ENCODE results near the gene LTBP2.

LTBP2 gene

DNA sequence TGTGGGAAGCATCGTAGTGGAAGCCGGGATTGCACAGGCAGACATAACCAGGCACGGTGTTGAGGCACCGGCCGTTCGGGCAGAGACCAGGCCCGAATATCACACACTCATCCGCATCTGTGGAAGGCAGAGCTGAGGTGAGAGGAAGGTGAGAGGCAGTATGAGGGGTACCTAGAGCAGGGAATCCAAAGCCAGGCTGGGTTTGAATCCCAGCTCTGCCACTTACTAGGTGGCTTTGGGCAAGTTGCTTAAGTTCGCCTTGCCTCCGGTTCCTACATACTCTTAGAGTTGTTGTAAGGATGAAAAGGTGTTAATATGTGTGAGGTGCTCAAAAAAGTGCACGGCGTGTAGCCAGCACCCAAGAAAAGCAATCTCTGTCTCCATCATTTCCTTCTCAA is 108.1 kb downstream of the LTBP2 start:
- DNase-seq, result no peak

DNA sequence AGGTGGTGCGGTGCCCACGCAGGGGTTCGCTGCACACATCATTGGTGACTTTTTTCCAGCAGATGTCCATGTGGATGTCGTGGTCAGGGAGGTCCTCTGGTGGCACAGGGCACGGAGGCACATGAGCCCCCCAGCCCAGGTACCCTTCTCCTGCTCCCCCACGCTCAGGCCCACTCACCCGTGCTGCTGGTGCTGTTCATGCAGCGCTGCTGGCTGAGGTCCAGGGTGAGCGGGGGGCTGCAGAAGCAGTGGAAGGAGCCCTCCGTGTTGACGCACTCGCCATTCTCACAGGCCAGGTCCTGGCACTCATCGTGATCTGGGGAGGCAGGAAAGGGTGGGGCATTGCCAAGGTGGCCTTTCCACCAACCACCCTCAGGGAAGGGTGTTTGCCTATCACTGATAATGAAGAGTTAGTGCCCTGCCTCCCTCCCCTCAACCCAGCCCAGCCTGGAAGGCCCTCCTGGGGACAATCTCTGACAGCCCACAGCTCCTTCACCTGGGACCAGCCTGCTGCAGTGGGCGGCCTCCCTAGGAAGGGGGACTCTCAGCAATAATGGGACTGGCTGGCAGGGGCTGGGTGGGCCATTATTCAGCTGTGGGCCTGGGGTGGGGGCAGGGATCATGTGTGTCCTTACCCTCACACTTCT is 108.6 kb downstream of the LTBP2 start:
- DNase-seq, result no peak

DNA sequence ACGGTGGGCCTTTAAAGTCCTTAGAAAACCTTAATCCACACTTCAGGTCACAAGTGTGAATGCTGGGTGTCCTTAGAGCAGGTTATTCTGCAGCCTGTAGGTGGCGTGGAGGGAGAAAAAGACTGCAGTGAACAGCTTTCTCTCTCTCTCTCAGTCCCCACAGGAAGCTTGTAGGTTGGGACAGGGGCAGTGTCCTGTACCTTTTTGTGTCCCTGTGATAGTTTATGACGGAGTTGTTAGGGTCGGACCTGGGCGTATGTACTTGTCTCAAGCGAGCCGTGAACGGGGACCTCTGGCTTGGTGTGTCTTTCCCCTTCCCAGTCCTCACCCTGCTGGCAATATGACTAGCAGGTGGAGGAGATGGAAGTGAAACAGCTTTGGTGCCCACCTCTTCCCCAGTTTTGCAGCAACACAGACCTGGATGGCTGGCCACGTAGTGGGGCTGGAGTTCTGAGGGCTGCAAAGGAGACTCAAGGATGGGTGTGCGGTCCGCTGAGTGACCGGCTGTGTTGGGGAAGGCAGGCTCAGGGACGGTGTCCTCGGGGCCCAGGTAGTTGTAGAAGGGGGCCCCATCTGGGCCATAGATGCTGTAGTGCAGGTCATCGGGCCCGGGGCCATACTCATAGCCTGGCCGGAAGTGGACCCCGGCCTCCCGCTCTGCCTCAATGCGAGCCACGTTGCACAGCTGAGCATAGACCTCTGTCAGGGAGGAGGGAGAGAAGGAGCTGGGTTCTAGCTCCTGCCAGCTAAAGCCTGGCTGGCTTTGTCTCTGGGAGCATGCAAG is 109.6 kb downstream of the LTBP2 start:
- no peak for DNase-seq

DNA sequence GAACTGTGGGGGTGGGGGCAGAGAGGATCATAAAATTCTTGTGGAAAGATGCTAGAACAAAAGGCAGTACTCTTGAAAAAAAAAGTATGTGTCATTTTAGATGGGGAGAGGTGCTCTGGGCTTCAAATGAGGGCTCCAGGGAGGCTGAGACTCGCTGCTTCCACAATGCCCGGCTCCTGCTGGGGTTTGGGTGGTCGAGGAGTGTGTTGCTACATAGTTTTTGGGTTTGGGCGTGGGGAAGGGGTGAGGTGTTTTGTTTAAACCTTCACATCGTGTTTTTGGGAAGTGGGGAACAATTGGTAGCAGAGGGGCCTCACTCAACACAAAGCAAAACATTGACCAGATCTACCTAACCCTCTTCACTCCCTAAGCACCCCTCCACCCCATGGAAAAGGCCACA is 110.3 kb downstream of the LTBP2 start:
- no peak for DNase-seq

DNA sequence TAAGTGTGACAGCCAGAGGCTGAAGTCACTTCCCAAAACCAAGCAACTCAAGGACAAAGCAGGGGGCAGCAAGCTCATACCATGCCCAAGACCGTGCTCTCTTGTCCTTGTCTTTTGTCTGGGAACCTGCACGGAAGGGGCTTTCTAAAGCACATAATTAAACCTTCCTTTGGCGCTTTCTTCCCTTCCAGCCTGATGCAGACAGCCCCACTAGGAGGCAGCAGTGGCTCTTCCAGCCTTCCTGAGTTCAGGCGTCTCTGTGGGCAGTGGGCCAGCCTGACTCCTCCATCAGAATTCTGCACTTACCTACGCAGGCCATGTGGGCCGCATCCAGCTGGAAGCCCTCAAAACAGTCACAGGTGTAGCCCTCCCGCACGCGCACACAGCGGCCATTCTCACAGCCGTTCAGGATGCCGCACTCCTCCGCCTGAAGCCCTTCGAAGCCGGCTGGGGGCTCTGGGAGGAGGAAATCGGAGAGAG is 110.9 kb downstream of the LTBP2 start:
- DNase-seq, result peak; percentile 21

DNA sequence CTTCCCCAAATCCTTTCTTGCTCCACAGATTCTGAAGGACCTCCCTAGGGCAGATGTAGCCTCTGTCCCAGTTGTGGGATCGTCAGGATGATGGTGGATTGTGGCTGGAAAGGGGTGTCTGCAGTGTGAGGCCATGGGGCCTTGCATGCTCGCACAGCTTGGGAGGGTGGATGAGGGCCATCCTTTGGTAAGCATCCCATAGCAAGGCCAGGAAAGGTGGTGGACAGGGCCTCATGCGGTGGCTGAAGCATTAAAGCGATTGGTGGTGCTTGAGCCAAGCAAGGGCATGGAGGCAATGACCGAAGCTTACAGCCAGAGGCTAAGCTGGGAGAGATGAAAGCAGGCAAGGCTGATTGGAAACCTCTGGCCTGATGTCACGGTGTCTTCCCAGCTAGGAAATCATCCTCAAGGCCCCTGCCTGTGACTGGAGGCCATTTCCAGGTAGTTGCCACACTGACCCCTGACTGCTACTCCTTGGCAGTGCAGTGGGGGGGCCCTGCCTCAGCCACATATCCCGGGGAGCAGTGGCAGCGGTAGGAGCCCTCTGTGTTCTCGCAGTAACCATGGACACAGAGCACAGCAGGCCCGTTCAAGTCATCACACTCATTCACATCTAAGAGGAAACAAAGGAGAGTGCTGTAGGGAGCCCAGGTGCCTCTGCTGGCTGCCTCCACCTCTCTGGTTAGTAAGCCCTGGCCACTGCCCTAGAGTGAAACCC is 111.5 kb downstream of the LTBP2 start:
- no peak for DNase-seq

DNA sequence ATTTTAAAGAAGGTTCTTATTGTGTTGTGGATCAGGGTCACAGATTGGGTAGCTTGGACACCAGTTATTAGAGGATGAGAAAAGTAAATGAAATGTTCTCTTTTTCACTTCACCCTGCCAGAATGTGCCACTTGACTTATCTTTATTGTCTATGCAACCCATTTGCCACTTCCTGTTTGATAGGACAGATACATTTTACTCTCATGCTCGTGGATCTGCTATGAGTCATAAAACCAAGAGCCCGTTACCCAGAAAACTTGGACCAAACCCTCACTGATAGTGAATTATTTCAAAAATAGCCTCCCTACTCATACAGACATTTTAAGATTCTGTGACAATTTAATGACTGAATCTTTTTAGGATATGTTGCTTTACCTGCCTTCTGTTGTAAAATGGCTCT is 116.7 kb downstream of the LTBP2 start:
- no peak for DNase-seq

DNA sequence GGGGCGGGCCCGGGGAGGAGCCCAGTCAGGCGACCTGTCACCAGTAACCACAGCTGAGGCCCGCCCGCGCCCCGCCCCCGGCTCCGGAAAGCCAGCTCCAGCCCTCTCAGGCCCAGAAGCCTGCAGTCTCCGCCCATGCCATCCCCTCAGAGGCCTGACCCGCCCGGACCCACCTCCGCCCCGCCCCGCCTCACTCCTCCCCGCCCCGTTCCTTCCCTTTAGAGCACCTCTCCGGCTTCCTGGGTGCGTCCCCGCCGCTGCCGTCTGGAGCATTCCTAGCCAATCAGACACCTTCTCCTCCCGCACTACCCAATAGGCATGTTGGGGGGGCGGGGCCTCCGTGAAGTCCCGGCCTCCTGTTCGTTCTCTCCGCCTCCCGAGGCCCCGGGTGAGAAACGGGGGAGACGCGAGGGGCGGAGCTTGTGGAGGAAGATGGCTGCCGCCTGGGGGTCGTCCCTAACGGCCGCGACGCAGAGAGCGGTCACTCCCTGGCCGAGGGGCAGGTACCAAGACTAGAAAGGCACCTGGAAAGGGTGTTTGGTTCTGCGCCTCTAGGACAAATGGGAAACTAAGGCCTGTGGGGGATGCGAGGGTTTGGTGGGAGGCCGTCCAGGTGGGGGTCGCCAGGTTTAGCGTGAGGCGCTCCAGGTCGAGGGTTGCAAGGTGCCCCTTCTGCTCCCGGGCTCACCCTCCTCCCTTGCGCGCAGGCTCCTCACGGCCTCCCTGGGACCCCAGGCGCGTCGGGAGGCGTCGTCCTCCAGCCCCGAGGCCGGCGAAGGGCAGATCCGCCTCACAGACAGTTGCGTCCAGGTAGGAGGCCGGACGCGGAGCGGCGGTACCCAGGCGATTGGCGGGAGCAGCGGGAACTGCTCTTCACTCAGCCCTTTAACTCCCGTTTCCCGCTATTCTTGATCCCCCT is 118.4 kb downstream of the LTBP2 start, which contains the start of gene ISCA2:
TSS of gene ISCA2 (plus strand) at position 423 of the 919 bp plus-strand sequence. CDS start at position 433, 10 bp downstream.
- peak; percentile 99 for DNase-seq

DNA sequence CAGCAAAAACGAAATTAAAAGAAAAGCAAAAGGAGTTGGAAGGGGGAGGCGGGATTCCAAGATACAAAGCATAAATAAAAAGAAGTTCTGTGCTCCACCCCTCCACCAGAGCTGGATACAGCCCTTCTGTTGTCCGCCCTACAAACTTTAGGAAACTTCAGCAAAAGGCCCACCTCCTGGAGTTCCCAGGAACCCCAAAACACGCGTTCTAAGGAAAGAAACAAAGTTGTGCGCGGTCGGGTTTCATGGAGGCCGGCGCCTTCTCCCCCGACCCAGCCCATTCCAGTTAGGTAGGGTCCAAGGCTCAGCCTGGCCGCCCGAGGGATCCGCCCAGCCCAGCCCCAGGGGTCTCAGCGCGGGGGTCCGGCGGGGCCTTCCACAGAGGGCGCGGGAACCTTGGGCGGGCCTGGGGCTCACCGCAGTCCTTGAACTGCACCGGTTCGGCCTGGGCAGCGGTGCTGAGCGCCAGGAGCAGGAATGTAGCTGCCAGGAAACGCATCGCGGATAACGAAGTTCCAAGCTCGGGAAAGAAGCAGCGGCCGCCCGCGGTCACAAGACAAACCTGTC is 119.2 kb downstream of the LTBP2 start, which contains the start of gene NPC2:
TSS of gene NPC2 (minus strand) at position 530 of the 567 bp plus-strand sequence. CDS start at position 499, 31 bp downstream.
- DNase-seq, result no peak

DNA sequence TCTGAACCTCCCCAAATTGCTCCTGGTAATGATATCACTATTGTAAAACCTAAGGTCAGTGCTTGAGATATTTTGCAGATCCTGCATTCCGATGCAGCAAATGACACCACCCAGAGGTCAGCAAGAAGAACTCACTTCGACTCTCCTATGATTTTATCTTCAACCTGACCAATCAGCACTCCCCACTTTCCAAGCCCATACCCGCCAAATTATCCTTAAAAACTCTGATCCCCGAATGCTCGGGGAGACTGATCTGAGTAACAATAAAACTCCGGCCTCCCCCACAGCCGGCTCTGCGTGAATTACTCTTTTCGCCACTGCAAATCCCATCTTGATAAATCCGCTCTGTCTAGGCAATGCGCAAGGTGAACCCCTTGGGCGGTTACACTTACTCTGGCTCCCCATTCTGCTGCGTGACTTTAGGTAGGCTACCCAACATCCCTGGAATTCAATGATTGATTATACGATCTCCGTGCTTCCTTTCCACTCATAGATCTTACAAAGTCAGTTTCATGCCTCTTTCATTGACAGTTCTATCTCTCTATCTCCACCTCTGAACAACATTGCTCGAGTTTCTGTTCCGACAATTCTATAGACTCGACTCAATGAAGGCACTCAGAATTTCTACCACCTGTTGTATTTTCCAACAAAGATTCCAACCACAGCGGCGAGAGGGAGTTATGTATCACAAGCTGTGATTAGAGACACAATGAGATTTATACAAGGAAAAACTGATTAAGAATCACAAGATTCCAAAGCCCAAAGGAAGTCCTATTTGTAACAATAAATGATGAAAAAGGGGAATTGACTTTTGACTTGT is 119.9 kb downstream of the LTBP2 start:
- no peak for DNase-seq

DNA sequence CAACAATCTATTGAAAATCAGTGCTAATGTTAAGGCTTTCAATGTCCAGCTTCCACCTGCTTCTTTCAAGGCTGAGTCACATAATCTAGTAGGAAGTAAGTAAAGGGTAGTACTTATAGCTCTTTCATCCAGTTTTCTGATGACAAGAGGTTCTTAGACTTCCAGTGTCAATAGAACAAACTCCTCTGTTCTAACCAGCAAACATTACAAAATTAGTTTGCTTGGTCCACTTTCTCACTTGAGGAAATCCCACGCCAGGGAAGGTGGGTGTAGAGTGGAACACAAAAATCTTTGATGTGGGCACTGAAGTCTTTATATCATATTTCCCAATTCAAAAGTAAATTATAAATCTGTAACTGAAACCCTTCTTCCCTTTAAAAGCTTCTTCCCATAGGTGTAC is 121.6 kb downstream of the LTBP2 start:
- DNase-seq, result no peak

DNA sequence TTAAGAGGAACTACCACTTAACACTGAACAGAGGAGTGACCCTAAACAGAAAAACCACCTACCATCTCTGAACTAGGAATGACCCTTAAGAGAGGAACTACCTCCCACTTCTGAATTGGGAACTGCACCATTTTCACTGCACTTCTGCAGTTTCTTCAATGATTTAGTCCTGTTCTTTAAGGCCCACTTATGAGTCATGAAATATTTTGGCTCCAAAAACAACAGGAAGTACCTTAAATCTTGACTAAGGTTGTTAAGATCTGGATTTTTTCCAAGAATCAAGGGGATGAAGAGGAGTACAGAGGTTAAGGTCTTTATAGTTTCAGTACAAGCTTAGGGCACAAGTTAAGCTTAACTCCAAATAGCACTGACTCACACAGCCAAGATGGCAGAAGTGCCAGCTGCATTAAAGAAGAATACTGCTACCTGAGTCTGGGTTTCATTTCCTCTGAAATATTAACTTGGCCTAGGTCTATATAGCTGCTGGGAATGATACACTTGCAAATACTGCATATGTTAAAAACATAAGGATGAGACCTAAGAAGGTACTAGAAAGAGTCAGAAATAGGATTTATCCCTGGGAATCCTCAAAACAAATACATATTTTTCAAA is 123.1 kb downstream of the LTBP2 start:
- DNase-seq, result no peak

DNA sequence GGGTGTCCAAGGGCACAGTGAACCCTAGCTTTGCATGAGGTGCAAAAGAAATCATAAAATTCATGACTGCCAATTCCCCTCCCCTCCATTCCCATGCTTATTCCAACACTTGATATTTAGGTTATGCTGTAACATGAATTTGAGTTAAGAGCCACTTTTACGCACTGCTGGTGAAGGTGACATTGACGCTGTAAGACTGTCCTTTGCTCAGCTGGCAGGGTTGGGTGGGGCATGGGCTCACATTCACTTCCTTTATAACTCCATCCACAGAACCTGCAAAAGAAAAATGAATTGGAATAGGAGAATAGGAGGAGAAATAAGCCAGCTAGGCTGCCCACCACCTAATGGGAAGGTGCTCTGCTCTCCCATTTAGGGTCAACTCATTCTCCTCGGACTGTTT is 125.9 kb downstream of the LTBP2 start:
- DNase-seq, result no peak

DNA sequence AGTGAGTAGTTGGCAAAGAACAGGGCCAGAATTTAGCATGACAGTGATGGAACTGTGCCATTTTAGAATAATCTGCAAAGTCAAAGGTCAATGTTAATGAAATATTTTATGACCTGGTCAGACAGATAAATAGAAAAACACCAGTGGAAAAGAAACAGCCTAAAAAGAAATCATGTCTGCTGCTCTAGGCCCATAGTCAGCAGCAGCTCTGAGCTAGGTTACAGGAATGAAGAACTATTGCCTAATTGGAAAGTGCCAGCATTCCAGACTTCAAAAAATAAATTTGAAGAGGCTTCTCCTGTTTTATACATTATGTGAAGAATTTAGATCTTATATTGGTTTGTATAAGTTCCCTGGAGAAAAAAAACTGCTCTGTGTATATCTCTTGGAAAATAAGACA is 128.7 kb downstream of the LTBP2 start:
- DNase-seq, result no peak

DNA sequence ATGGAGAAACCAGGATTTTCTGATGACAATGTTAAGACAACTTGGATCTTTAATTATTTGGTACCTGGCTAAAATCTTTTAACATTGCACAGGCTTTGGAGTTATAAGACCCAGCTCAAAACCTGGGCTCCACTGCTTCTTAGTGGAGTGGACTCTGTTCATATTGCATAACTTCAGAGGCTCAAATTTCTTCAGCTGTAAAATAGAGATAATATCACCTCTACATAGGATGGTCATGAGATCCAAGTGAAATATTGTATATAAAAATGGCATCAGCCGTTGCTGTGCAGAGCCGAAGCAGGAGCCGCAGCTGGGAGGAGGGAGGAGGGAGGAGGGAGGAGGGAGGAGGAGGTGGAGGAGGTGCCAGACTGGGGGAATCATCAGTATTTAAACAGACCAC is 129.5 kb downstream of the LTBP2 start:
- DNase-seq, result no peak

DNA sequence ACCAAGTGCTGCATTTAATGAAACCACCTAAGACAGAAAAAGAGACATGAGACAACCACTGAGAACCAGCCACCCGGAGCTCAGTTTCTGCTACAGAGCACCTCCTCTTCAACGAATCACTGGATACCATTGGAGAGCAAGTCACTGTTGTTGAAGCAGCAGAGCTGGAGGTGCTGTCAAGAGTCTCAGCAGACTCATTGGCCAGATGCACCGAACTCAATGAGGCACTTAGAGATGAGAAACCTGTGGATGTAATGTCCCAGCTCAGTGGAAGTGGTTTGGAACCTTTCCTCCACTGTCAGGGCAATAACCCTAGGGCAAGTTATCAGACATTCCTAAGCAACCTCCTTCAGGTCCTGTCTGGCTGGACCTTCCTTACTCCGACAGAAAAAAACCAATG is 132.0 kb downstream of the LTBP2 start:
- DNase-seq, result no peak

DNA sequence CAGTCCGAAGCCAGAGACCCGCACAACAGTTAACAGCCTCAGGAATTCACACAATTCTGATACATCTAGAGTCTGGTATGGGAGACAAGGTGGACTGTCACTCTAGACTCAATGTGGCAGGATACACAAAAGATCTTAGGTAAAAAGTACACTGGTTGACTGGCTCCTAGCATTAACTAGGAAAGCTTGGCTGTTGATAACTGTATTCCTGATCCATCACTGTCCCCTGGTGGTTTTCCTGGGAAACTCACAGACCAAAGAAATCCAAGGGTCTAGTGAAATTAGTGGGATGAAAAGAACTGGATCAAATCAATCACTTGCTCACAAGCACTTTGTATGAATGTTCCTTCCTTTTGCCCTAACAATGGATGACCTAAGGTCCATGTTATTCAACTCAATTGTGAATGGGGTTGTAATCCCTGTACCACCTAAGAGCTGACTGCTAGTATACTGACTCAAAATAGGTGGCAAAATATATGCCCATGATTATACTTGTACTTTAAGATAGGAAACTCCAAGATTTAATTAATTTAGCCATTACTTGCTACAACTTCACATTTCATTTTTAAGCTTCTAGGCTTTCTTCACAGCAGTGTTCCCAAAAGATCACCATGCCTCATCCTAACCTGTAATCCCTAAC is 132.9 kb downstream of the LTBP2 start:
- DNase-seq, result no peak

DNA sequence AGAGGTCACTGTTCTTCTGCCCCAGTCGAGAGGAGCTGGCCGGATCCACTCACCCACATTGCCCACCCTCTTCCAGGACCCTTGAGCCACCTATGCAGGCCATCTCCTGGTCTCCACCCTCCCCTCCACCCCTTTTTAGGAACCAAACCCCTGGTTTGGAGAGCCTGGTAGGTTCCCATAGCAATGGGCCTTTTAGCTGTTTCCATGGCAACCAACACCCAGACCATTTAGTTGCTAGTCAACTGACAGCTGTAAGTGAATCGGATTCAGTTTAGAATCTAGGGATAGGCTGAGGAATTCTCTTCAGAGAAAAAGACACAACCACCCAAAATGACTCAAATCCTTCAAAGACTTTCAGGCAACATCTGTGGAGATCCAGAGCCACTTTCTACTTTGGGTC is 135.4 kb downstream of the LTBP2 start:
- DNase-seq, result no peak

DNA sequence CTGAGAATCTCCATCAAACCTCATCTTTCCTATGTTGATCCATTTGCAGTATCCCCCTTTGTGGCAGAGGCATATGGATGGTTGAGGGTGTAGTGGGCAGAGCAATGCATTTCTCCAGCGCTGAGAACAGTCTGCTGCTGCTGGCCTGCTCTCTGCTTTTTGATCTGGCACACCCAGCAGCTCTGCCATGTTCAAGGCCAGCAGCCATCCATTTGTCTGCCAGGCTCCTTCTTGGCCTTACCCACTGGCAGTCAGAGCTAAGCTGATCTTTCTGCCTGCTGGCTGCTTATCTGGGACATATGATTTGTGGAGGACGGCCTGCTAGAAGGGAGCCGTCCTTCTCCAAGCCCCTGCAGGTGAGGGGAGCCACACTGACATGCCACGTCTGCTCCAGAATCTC is 135.9 kb downstream of the LTBP2 start:
- DNase-seq, result no peak

DNA sequence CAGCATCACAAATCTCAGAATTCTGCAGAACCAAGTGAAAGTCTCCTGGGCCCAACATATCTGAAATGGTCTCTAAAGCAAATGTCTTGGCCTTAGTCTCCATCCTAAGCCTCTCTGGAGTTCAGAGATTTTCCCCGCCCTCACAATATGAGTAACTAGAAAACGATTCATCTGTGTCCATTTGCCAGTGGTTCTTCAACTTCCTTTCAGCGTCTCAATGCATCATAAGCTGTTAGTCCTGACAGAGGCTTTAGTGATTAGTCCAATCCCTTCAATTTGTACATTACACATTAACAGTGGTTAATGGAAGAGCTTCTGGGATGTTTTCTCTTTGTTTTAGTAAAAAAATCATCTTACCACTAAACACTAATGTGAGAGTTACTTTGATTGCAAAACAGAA is 136.4 kb downstream of the LTBP2 start:
- no peak for DNase-seq
